SK-N-SH (cell line): ENCODE results near the gene FATE1. TPM values are rescaled to one million over a fixed set of nuclear protein-coding genes. Genes with fewer than 3 reads are reported as not detected.

Experiments
- CTCF ChIA-PET: fragments of 300-600, 350-600 bp; formaldehyde crosslinking; extraction: SDS; loops from one replicate; lab custom pipeline; 2021; lab: Yijun Ruan, JAX
- POLR2A ChIA-PET: fragments of 350-600 bp; sonication (Branson Sonifier 250); formaldehyde crosslinking; extraction: SDS; loops from one replicate; lab custom pipeline; 2020; ENCODE audit warnings: antibody characterized with exemption, inconsistent platforms; lab: Yijun Ruan, JAX
- DNase-seq: peaks from one replicate; pipeline ENCODE4 v3.0.0; 2012
- H2AFZ ChIP-seq: fragments of 200-600 bp; sonication (generic); 2 replicates; pipeline ENCODE4 v1.8.1; 2016; ENCODE audit warnings: antibody characterized with exemption, mild to moderate bottlenecking, low read depth
- H3F3A ChIP-seq: fragments of 200-600 bp; sonication (generic); replicated peaks from 2 replicates; pipeline ENCODE3; 2016; ENCODE audit warnings: antibody characterized with exemption, mild to moderate bottlenecking; ENCODE audit not compliant: insufficient read depth
- H3K27ac ChIP-seq, 2 experiments: fragments of 200-500 bp in 1 of 2; fragments of 200-600 bp in 1 of 2; sonication (Bioruptor generic) in 1 of 2; sonication (generic), shearing (Covaris generic) in 1 of 2; 2 replicates each; pipeline versions ENCODE4 v1.5.1 to v1.6.1; 2014 to 2016; ENCODE audit warnings: low read depth in 2 of 2, inconsistent platforms in 1 of 2, low read length in 1 of 2, mild to moderate bottlenecking in 1 of 2, mixed read lengths in 1 of 2
- H3K27me3 ChIP-seq: fragments of 200-600 bp; sonication (generic), shearing (Covaris generic); 2 replicates; pipeline ENCODE4 v1.6.1; 2016; ENCODE audit warnings: mixed run types; ENCODE audit not compliant: insufficient read depth
- H3K36me3 ChIP-seq, 2 experiments: fragments of 200-500 bp in 1 of 2; fragments of 200-600 bp in 1 of 2; sonication (Bioruptor generic) in 1 of 2; sonication (generic) in 1 of 2; replicated peaks in 1 of 2; 2 replicates each; pipeline versions ENCODE3 to v1.5.1; 2014 to 2016; ENCODE audit warnings: low read length in 1 of 2, mild to moderate bottlenecking in 1 of 2; ENCODE audit not compliant: insufficient read depth in 2 of 2, control insufficient read depth in 1 of 2
- H3K4me1 ChIP-seq, 2 experiments: fragments of 200-500 bp in 1 of 2; fragments of 200-600 bp in 1 of 2; sonication (Bioruptor generic) in 1 of 2; sonication (generic), shearing (Covaris generic) in 1 of 2; 2 replicates each; pipeline versions ENCODE4 v1.5.1 to v1.6.1; 2014 to 2016; ENCODE audit warnings: low read depth in 1 of 2, low read length in 1 of 2, mixed run types in 1 of 2; ENCODE audit not compliant: insufficient read depth in 2 of 2, control insufficient read depth in 1 of 2
- H3K4me2 ChIP-seq: fragments of 200-600 bp; sonication (generic), shearing (Covaris generic); 2 replicates; pipeline ENCODE4 v1.6.1; 2017; ENCODE audit warnings: mixed run types
- H3K4me3 ChIP-seq, 2 experiments: fragments of 200-500 bp in 1 of 2; fragments of 200-600 bp in 1 of 2; sonication (Bioruptor generic) in 1 of 2; sonication (generic), shearing (Covaris generic) in 1 of 2; 2 replicates each; pipeline versions ENCODE4 v1.5.1 to v1.8.1; 2014 to 2016; ENCODE audit warnings: low read depth in 2 of 2, inconsistent platforms in 1 of 2, low read length in 1 of 2, mild to moderate bottlenecking in 1 of 2, mixed read lengths in 1 of 2, moderate library complexity in 1 of 2
- H3K79me2 ChIP-seq: fragments of 200-600 bp; sonication (generic); 2 replicates; pipeline ENCODE4 v1.8.1; 2017; ENCODE audit warnings: mild to moderate bottlenecking; ENCODE audit not compliant: insufficient read depth
- H3K9ac ChIP-seq: fragments of 200-600 bp; sonication (generic); 2 replicates; pipeline ENCODE4 v1.6.1; 2017; ENCODE audit warnings: mixed run types
- H3K9me2 ChIP-seq: fragments of 200-600 bp; sonication (generic); 2 replicates; pipeline ENCODE4 v1.6.1; 2017; ENCODE audit warnings: mixed run types
- H3K9me3 ChIP-seq: fragments of 200-600 bp; sonication (generic); 2 replicates; pipeline ENCODE4 v1.6.1; 2017; ENCODE audit warnings: mixed run types, mild to moderate bottlenecking, moderate library complexity
- H4K20me1 ChIP-seq: fragments of 200-600 bp; sonication (generic); 2 replicates; pipeline ENCODE4 v1.6.1; 2017; ENCODE audit warnings: mild to moderate bottlenecking, mixed run types; ENCODE audit not compliant: insufficient read depth
- CTCF ChIP-seq: fragments of 200-600 bp; sonication (generic); IDR thresholded peaks from 2 replicates; pipeline ENCODE4 v1.6.1; 2017; ENCODE audit warnings: antibody characterized with exemption, mild to moderate bottlenecking, moderate library complexity
- ELF1 ChIP-seq: IDR thresholded peaks from 2 replicates; pipeline ENCODE4 v1.4.0; 2012
- EZH2phosphoT487 ChIP-seq: fragments of 200-600 bp; sonication (generic); IDR thresholded peaks from 2 replicates; pipeline ENCODE4 v1.6.1; 2017; ENCODE audit warnings: low read depth, mixed run types, mild to moderate bottlenecking, antibody characterized with exemption, moderate library complexity, borderline replicate concordance
- FOXM1 ChIP-seq: IDR thresholded peaks from 2 replicates; pipeline ENCODE4 v1.4.0; 2012; ENCODE audit warnings: low read depth, mild to moderate bottlenecking
- GABPA ChIP-seq: IDR thresholded peaks from 2 replicates; pipeline ENCODE4 v1.4.0; 2012; ENCODE audit warnings: low read depth, mild to moderate bottlenecking
- MAX ChIP-seq: IDR thresholded peaks from 2 replicates; pipeline ENCODE4 v1.4.0; 2012; ENCODE audit warnings: low read depth
- MEF2A ChIP-seq: IDR thresholded peaks from 2 replicates; pipeline ENCODE4 v1.4.0; 2012; ENCODE audit warnings: low read depth, borderline replicate concordance
- MXI1 ChIP-seq: IDR thresholded peaks from 2 replicates; pipeline ENCODE4 v1.6.1; 2012; ENCODE audit warnings: mild to moderate bottlenecking, low read depth, low read length, improper control_type of control experiment
- NFIC ChIP-seq: IDR thresholded peaks from 2 replicates; pipeline ENCODE4 v1.4.0; 2012; ENCODE audit warnings: borderline replicate concordance
- NRF1 ChIP-seq: IDR thresholded peaks from 2 replicates; pipeline ENCODE4 v1.6.1; 2012; ENCODE audit warnings: low read depth, mild to moderate bottlenecking, low read length
- POLR2AphosphoS5 ChIP-seq: IDR thresholded peaks from 2 replicates; pipeline ENCODE4 v1.6.1; 2012; ENCODE audit warnings: low read depth, low read length
- RCOR1 ChIP-seq: fragments of 150-350 bp; IDR thresholded peaks from 2 replicates; pipeline ENCODE4 v1.6.1; 2017; ENCODE audit warnings: antibody characterized with exemption, low read length
- RFX5 ChIP-seq: IDR thresholded peaks from 2 replicates; pipeline ENCODE4 v1.6.1; 2012; ENCODE audit warnings: mild to moderate bottlenecking, improper control_type of control experiment, low read length
- TCF12 ChIP-seq: IDR thresholded peaks from 2 replicates; pipeline ENCODE4 v1.4.0; 2012
- TEAD4 ChIP-seq: IDR thresholded peaks from 2 replicates; pipeline ENCODE4 v1.4.0; 2012; ENCODE audit warnings: mild to moderate bottlenecking, borderline replicate concordance; ENCODE audit not compliant: insufficient read depth
- USF2 ChIP-seq: fragments of 150-350 bp; IDR thresholded peaks from 2 replicates; pipeline ENCODE4 v1.6.1; 2017; ENCODE audit warnings: antibody characterized with exemption, low read length, low read depth, borderline replicate concordance
- ZBTB33 ChIP-seq: IDR thresholded peaks from 2 replicates; pipeline ENCODE4 v1.4.0; 2012; ENCODE audit warnings: low read depth, borderline replicate concordance
- whole genome bisulfite sequencing: methylation state at CpG from one replicate; pipeline ENCODE4 v1.1.6; 2017; ENCODE audit warnings: low lambda C conversion rate; 5-methylcytosine and 5-hydroxymethylcytosine counted together
- polyA plus RNA-seq, 3 experiments: library from polyadenylated mRNA; depleted of rRNA; stranded (reverse); fragments of >200 nt; gene quantifications; 2 replicates each; pipeline ENCODE4 v1.2.3, GENCODE V29; 2012
- TF ChIP-seq, protein P1 (sequence below): IDR thresholded peaks from 2 replicates; pipeline ENCODE4 v1.6.1; 2012; ENCODE audit warnings: mild to moderate bottlenecking, low read depth, low read length, moderate library complexity
- TF ChIP-seq, protein P2 (sequence below): IDR thresholded peaks from 2 replicates; pipeline ENCODE4 v1.4.0; 2012; ENCODE audit warnings: low read depth, borderline replicate concordance

Gene FATE1
- polyA plus RNA-seq, 1 of the 3 experiments (the other 2 are of a cell fraction): not detected

GRCh38 chrX:151700581-151700980 lies 15.3 kb upstream of the FATE1 start:
- WGBS: no CpG with 5 or more reads among the region's 16 CpGs
- Histone ChIP-seq H3F3A (no peaks in the 10 kb centered on the region), H3K9me2 (no peaks in the 10 kb centered on the region), H3K36me3 (no peaks in the 10 kb centered on the region), H3K4me3 (no peak overlapping the region), H3K9me3 (no peaks in the 10 kb centered on the region), H3K4me2 (no peak overlapping the region), H3K4me1 (no peaks in the 10 kb centered on the region), H3K79me2 (no peaks in the 10 kb centered on the region), H2AFZ (no peak overlapping the region), H3K27ac (no peak overlapping the region), H3K27me3 (peaks cover 24% of the 10 kb centered on the region), H3K9ac (no peak overlapping the region), H4K20me1 (no peaks in the 10 kb centered on the region)
- ChIA-PET CTCF (no interaction called here), POLR2A (no interaction called here)
- no peak for DNase-seq
- TF ChIP-seq, protein P1, sequence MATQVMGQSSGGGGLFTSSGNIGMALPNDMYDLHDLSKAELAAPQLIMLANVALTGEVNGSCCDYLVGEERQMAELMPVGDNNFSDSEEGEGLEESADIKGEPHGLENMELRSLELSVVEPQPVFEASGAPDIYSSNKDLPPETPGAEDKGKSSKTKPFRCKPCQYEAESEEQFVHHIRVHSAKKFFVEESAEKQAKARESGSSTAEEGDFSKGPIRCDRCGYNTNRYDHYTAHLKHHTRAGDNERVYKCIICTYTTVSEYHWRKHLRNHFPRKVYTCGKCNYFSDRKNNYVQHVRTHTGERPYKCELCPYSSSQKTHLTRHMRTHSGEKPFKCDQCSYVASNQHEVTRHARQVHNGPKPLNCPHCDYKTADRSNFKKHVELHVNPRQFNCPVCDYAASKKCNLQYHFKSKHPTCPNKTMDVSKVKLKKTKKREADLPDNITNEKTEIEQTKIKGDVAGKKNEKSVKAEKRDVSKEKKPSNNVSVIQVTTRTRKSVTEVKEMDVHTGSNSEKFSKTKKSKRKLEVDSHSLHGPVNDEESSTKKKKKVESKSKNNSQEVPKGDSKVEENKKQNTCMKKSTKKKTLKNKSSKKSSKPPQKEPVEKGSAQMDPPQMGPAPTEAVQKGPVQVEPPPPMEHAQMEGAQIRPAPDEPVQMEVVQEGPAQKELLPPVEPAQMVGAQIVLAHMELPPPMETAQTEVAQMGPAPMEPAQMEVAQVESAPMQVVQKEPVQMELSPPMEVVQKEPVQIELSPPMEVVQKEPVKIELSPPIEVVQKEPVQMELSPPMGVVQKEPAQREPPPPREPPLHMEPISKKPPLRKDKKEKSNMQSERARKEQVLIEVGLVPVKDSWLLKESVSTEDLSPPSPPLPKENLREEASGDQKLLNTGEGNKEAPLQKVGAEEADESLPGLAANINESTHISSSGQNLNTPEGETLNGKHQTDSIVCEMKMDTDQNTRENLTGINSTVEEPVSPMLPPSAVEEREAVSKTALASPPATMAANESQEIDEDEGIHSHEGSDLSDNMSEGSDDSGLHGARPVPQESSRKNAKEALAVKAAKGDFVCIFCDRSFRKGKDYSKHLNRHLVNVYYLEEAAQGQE: no peak
- TF ChIP-seq USF2: no peak
- TF ChIP-seq TEAD4: no peak
- no peak for TF ChIP-seq RFX5
- no peak for TF ChIP-seq MAX
- no peak for TF ChIP-seq EZH2phosphoT487
- TF ChIP-seq, protein P2, sequence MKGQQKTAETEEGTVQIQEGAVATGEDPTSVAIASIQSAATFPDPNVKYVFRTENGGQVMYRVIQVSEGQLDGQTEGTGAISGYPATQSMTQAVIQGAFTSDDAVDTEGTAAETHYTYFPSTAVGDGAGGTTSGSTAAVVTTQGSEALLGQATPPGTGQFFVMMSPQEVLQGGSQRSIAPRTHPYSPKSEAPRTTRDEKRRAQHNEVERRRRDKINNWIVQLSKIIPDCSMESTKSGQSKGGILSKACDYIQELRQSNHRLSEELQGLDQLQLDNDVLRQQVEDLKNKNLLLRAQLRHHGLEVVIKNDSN: no peak
- TF ChIP-seq ELF1: no peak
- TF ChIP-seq POLR2AphosphoS5: no peak
- TF ChIP-seq MXI1: no peak
- no peak for TF ChIP-seq NFIC

DNA sequence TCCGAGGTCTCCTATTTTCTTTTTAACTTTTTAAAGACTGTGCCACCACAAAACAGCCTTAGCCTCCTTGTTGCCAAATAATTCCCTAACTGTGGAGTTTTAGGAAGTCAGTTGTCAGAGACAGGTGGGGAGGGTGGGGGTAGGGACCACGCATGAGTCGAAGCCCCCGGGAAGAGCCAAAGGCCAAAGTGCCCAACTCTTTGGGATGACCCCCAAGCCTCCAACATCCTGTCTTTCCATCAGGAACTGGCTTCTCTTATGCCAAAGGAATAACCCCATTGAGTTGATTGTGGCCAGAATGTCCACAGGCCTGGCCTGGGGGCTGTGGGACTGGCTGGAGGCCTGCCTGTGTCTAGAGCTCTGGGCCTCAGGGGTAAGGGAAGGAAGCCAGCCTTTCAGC lies 14.8 kb upstream of the FATE1 start:
- no peak for DNase-seq
- Histone ChIP-seq H3K4me1 (no peaks in the 10 kb centered on the region), H3K4me2 (no peak overlapping the region), H3K36me3 (no peaks in the 10 kb centered on the region), H3K79me2 (no peaks in the 10 kb centered on the region), H3F3A (no peaks in the 10 kb centered on the region), H3K27ac (no peak overlapping the region), H3K9me2 (no peaks in the 10 kb centered on the region), H3K4me3 (no peak overlapping the region), H3K9ac (no peak overlapping the region), H3K9me3 (no peaks in the 10 kb centered on the region), H3K27me3 (peaks cover 19% of the 10 kb centered on the region), H4K20me1 (no peaks in the 10 kb centered on the region), H2AFZ (no peak overlapping the region)
- ChIA-PET POLR2A (no interaction called here), CTCF (no interaction called here)
- WGBS: 69% methylated on average over 4 of the region's 4 CpGs
- TF ChIP-seq RCOR1 (no peak), NFIC (no peak), FOXM1 (no peak), TCF12 (no peak), GABPA (no peak), MEF2A (no peak), ZBTB33 (no peak), MAX (no peak), NRF1 (no peak), CTCF (no peak)
